ENCODE measurements around the gene DSCAML1.

DSCAML1 gene

GRCh38 chr11:117724104-117724503, 72.9 kb downstream of the DSCAML1 start:
- Mint-ChIP-seq H3K36me3 (no peaks in the 10 kb centered on the region), H3K27me3 (peaks cover 24% of the 10 kb centered on the region), H3K4me3 (no peak overlapping the region), H3K4me1 (no peaks in the 10 kb centered on the region), H3K27ac (no peak overlapping the region), H3K9me3 (no peaks in the 10 kb centered on the region)
- ATAC-seq: no peak

- no peaks in the 10 kb centered on the region for H3K9me3 Mint-ChIP-seq
- ATAC-seq: no peak
- no peak overlapping the region for H3K27ac Mint-ChIP-seq
- H3K4me1 Mint-ChIP-seq: no peaks in the 10 kb centered on the region
- no peak overlapping the region for H3K4me3 Mint-ChIP-seq
- H3K36me3 Mint-ChIP-seq: no peaks in the 10 kb centered on the region
- H3K27me3 Mint-ChIP-seq: peaks cover 30% of the 10 kb centered on the region
Observed at GRCh38 chr11:117723277-117724024, 73.6 kb downstream of the DSCAML1 start.

GRCh38 chr11:117722082-117722481, 74.9 kb downstream of the DSCAML1 start:
- no peak for ATAC-seq
- Mint-ChIP-seq H3K9me3 (no peaks in the 10 kb centered on the region), H3K27me3 (peaks cover 44% of the 10 kb centered on the region), H3K4me1 (no peaks in the 10 kb centered on the region), H3K4me3 (no peak overlapping the region), H3K27ac (no peak overlapping the region), H3K36me3 (no peaks in the 10 kb centered on the region)

- H3K4me3 Mint-ChIP-seq: no peak overlapping the region
- H3K36me3 Mint-ChIP-seq: no peaks in the 10 kb centered on the region
- no peak overlapping the region for H3K27ac Mint-ChIP-seq
- no peak for ATAC-seq
- peaks cover 3% of the 10 kb centered on the region for H3K4me1 Mint-ChIP-seq
- no peaks in the 10 kb centered on the region for H3K9me3 Mint-ChIP-seq
- H3K27me3 Mint-ChIP-seq: peaks cover 62% of the 10 kb centered on the region
Observed at GRCh38 chr11:117720061-117720511, 76.9 kb downstream of the DSCAML1 start.

- H3K4me1 Mint-ChIP-seq: peaks cover 6% of the 10 kb centered on the region
- H3K27ac Mint-ChIP-seq: no peak overlapping the region
- peaks cover 67% of the 10 kb centered on the region for H3K27me3 Mint-ChIP-seq
Observed at GRCh38 chr11:117719480-117719879, 77.5 kb downstream of the DSCAML1 start.

GRCh38 chr11:117717485-117718314, 79.3 kb downstream of the DSCAML1 start:
- H3K4me1 Mint-ChIP-seq: peaks cover 6% of the 10 kb centered on the region
- no peak overlapping the region for H3K4me3 Mint-ChIP-seq
- no peak overlapping the region for H3K27ac Mint-ChIP-seq
- no peak for ATAC-seq
- H3K36me3 Mint-ChIP-seq: no peaks in the 10 kb centered on the region
- no peaks in the 10 kb centered on the region for H3K9me3 Mint-ChIP-seq
- H3K27me3 Mint-ChIP-seq: peaks cover 72% of the 10 kb centered on the region

More at GRCh38 chr11:117719480-117719879, 77.5 kb downstream of the DSCAML1 start:
- no peak for ATAC-seq
- no peaks in the 10 kb centered on the region for H3K36me3 Mint-ChIP-seq
- H3K4me3 Mint-ChIP-seq: no peak overlapping the region
- no peaks in the 10 kb centered on the region for H3K9me3 Mint-ChIP-seq

- H3K36me3 Mint-ChIP-seq: no peaks in the 10 kb centered on the region
- no peak for ATAC-seq
- H3K4me3 Mint-ChIP-seq: no peak overlapping the region
- no peak overlapping the region for H3K27ac Mint-ChIP-seq
- peaks cover 6% of the 10 kb centered on the region for H3K4me1 Mint-ChIP-seq
- peaks cover 81% of the 10 kb centered on the region for H3K27me3 Mint-ChIP-seq
- no peaks in the 10 kb centered on the region for H3K9me3 Mint-ChIP-seq
Observed at GRCh38 chr11:117716521-117717440, 80.2 kb downstream of the DSCAML1 start.

GRCh38 chr11:117715801-117716200, 81.2 kb downstream of the DSCAML1 start:
- Mint-ChIP-seq H3K36me3 (no peaks in the 10 kb centered on the region), H3K27ac (no peak overlapping the region), H3K4me3 (no peak overlapping the region), H3K9me3 (no peaks in the 10 kb centered on the region), H3K4me1 (peaks cover 6% of the 10 kb centered on the region), H3K27me3 (peaks cover 86% of the 10 kb centered on the region)
- no peak for ATAC-seq

GRCh38 chr11:117713538-117713991, 83.5 kb downstream of the DSCAML1 start:
- no peak overlapping the region for H3K27ac Mint-ChIP-seq
- H3K4me1 Mint-ChIP-seq: peaks cover 6% of the 10 kb centered on the region
- no peaks in the 10 kb centered on the region for H3K9me3 Mint-ChIP-seq
- no peaks in the 10 kb centered on the region for H3K36me3 Mint-ChIP-seq
- H3K27me3 Mint-ChIP-seq: peaks cover 79% of the 10 kb centered on the region
- no peak overlapping the region for H3K4me3 Mint-ChIP-seq
- ATAC-seq: peak; percentile 21

- Mint-ChIP-seq H3K4me1 (peaks cover 6% of the 10 kb centered on the region), H3K27ac (no peak overlapping the region), H3K4me3 (no peak overlapping the region), H3K9me3 (no peaks in the 10 kb centered on the region), H3K36me3 (no peaks in the 10 kb centered on the region), H3K27me3 (peaks cover 69% of the 10 kb centered on the region)
- ATAC-seq: no peak
Observed at GRCh38 chr11:117712530-117712929, 84.5 kb downstream of the DSCAML1 start.

GRCh38 chr11:117711331-117711730, 85.7 kb downstream of the DSCAML1 start:
- no peak overlapping the region for H3K27ac Mint-ChIP-seq
- H3K4me1 Mint-ChIP-seq: peaks cover 6% of the 10 kb centered on the region
- no peaks in the 10 kb centered on the region for H3K9me3 Mint-ChIP-seq
- no peak for ATAC-seq
- H3K27me3 Mint-ChIP-seq: peaks cover 57% of the 10 kb centered on the region
- H3K36me3 Mint-ChIP-seq: no peaks in the 10 kb centered on the region
- no peak overlapping the region for H3K4me3 Mint-ChIP-seq

- Mint-ChIP-seq H3K27ac (no peak overlapping the region), H3K4me3 (no peak overlapping the region), H3K27me3 (peaks cover 48% of the 10 kb centered on the region), H3K36me3 (no peaks in the 10 kb centered on the region), H3K9me3 (no peaks in the 10 kb centered on the region), H3K4me1 (peaks cover 4% of the 10 kb centered on the region)
- no peak for ATAC-seq
Observed at GRCh38 chr11:117710211-117710610, 86.8 kb downstream of the DSCAML1 start.

- no peaks in the 10 kb centered on the region for H3K9me3 Mint-ChIP-seq
- H3K27ac Mint-ChIP-seq: no peak overlapping the region
- no peaks in the 10 kb centered on the region for H3K36me3 Mint-ChIP-seq
- no peaks in the 10 kb centered on the region for H3K4me1 Mint-ChIP-seq
- peaks cover 41% of the 10 kb centered on the region for H3K27me3 Mint-ChIP-seq
- no peak overlapping the region for H3K4me3 Mint-ChIP-seq
- ATAC-seq: no peak
Observed at GRCh38 chr11:117706322-117706814, 90.6 kb downstream of the DSCAML1 start.

- H3K27me3 Mint-ChIP-seq: peaks cover 39% of the 10 kb centered on the region
- H3K27ac Mint-ChIP-seq: no peak overlapping the region
- no peak overlapping the region for H3K4me3 Mint-ChIP-seq
- no peaks in the 10 kb centered on the region for H3K36me3 Mint-ChIP-seq
- ATAC-seq: no peak
- H3K4me1 Mint-ChIP-seq: no peaks in the 10 kb centered on the region
- H3K9me3 Mint-ChIP-seq: no peaks in the 10 kb centered on the region
Observed at GRCh38 chr11:117705866-117706265, 91.2 kb downstream of the DSCAML1 start.
